ENCODE data around the gene VSNL1.

Gene VSNL1

GRCh38 chr2:17573804-17574175 is 33.3 kb downstream of the VSNL1 start:
- no peak overlapping the region for H3K4me3 ChIP-seq (ENCODE audit: low read depth, low read length)
- TF ChIP-seq CTCF (IDR thresholded peaks at IDR 0.05; ENCODE audit: low read depth, low read length): no peak

GRCh38 chr2:17574406-17575073 is 34.0 kb downstream of the VSNL1 start:
- no peak for TF ChIP-seq CTCF (IDR thresholded peaks at IDR 0.05; ENCODE audit: low read depth, low read length)
- no peak overlapping the region for H3K4me3 ChIP-seq (ENCODE audit: low read depth, low read length)

GRCh38 chr2:17576802-17577201 is 36.3 kb downstream of the VSNL1 start:
- H3K4me3 ChIP-seq (ENCODE audit: low read depth, low read length): no peak overlapping the region

GRCh38 chr2:17578466-17578928 is 38.0 kb downstream of the VSNL1 start:
- no peak overlapping the region for H3K4me3 ChIP-seq (ENCODE audit: low read depth, low read length)
- no peak for TF ChIP-seq CTCF (IDR thresholded peaks at IDR 0.05; ENCODE audit: low read depth, low read length)

More at GRCh38 chr2:17576802-17577201, 36.3 kb downstream of the VSNL1 start:
- TF ChIP-seq CTCF (IDR thresholded peaks at IDR 0.05; ENCODE audit: low read depth, low read length): no peak

- no peak overlapping the region for H3K4me3 ChIP-seq (ENCODE audit: low read depth, low read length)
- no peak for TF ChIP-seq CTCF (IDR thresholded peaks at IDR 0.05; ENCODE audit: low read depth, low read length)
These were observed 39.3 kb downstream of the VSNL1 start for GRCh38 chr2:17579605-17580318.

GRCh38 chr2:17580319-17580715 is 39.8 kb downstream of the VSNL1 start:
- no peak overlapping the region for H3K4me3 ChIP-seq (ENCODE audit: low read depth, low read length)
- TF ChIP-seq CTCF (IDR thresholded peaks at IDR 0.05; ENCODE audit: low read depth, low read length): no peak

- TF ChIP-seq CTCF (IDR thresholded peaks at IDR 0.05; ENCODE audit: low read depth, low read length): no peak
- no peak overlapping the region for H3K4me3 ChIP-seq (ENCODE audit: low read depth, low read length)
These were observed 41.3 kb downstream of the VSNL1 start for GRCh38 chr2:17581831-17582230.
